HL-60/S4 treated with phorbol 12-myristate 13-acetate at 8.2 ng/mL for 4 days and 3 days (cell line): ENCODE results near the gene RBBP8NL.

Experiments used
- in situ Hi-C: fragments of 300-500 bp; cut with MboI; formaldehyde crosslinking; loops from 2 replicates; pipeline ENCODE4 v1.15.0; 2022; ENCODE audit warnings: low sequenced_read_pairs

Gene RBBP8NL

GRCh38 chr20:62408640-62409039, 18.7 kb downstream of the RBBP8NL start:
- in situ Hi-C loops = no loop called here

- in situ Hi-C loops = no loop called here
Measured at GRCh38 chr20:62408055-62408454, 19.3 kb downstream of the RBBP8NL start.

- in situ Hi-C loops = no loop called here
Measured at GRCh38 chr20:62407221-62407992, 19.9 kb downstream of the RBBP8NL start, which contains the start of gene CABLES2. Gene CABLES2 (minus strand): TSS chr20:62407285. CDS start chr20:62407276, 9 bp downstream.

GRCh38 chr20:62406635-62407176, 20.6 kb downstream of the RBBP8NL start:
- in situ Hi-C loops = no loop called here

- in situ Hi-C loops = no loop called here
Measured at GRCh38 chr20:62405981-62406513, 21.3 kb downstream of the RBBP8NL start.

GRCh38 chr20:62405108-62405980, 22.0 kb downstream of the RBBP8NL start:
- in situ Hi-C loops = no loop called here

GRCh38 chr20:62404761-62405107, 22.6 kb downstream of the RBBP8NL start:
- in situ Hi-C loops = no loop called here

GRCh38 chr20:62404112-62404665, 23.1 kb downstream of the RBBP8NL start:
- in situ Hi-C loops = no loop called here

GRCh38 chr20:62403331-62403730, 24.0 kb downstream of the RBBP8NL start:
- in situ Hi-C loops = no loop called here

- in situ Hi-C loops = no loop called here
Measured at GRCh38 chr20:62402456-62403150, 24.7 kb downstream of the RBBP8NL start.

GRCh38 chr20:62401331-62401779, 26.0 kb downstream of the RBBP8NL start:
- in situ Hi-C loops = no loop called here

GRCh38 chr20:62400541-62400940, 26.8 kb downstream of the RBBP8NL start:
- in situ Hi-C loops = no loop called here

- in situ Hi-C loops = no loop called here
Measured at GRCh38 chr20:62400021-62400420, 27.3 kb downstream of the RBBP8NL start.

- in situ Hi-C loops = no loop called here
Measured at GRCh38 chr20:62398120-62398821, 29.1 kb downstream of the RBBP8NL start.

- in situ Hi-C loops = no loop called here
Measured at GRCh38 chr20:62396367-62397239, 30.7 kb downstream of the RBBP8NL start.

GRCh38 chr20:62395311-62396242, 31.8 kb downstream of the RBBP8NL start:
- in situ Hi-C loops = no loop called here
